IPS-18c (cell line): Measurements from ENCODE around the gene ZDHHC9.

ENCODE experiments used
- H3K4me3 ChIP-seq: 2 replicates; pipeline ENCODE4 v1.7.0; 2013; ENCODE audit warnings: low read depth, mild to moderate bottlenecking, low read length, moderate library complexity; ENCODE audit not compliant: insufficient read depth
- H3K9me3 ChIP-seq: one replicate; pipeline ENCODE4 v1.6.1; 2013; ENCODE audit warnings: mild to moderate bottlenecking, low read length, moderate library complexity; ENCODE audit not compliant: control insufficient read depth, insufficient read depth

ZDHHC9 gene

DNA sequence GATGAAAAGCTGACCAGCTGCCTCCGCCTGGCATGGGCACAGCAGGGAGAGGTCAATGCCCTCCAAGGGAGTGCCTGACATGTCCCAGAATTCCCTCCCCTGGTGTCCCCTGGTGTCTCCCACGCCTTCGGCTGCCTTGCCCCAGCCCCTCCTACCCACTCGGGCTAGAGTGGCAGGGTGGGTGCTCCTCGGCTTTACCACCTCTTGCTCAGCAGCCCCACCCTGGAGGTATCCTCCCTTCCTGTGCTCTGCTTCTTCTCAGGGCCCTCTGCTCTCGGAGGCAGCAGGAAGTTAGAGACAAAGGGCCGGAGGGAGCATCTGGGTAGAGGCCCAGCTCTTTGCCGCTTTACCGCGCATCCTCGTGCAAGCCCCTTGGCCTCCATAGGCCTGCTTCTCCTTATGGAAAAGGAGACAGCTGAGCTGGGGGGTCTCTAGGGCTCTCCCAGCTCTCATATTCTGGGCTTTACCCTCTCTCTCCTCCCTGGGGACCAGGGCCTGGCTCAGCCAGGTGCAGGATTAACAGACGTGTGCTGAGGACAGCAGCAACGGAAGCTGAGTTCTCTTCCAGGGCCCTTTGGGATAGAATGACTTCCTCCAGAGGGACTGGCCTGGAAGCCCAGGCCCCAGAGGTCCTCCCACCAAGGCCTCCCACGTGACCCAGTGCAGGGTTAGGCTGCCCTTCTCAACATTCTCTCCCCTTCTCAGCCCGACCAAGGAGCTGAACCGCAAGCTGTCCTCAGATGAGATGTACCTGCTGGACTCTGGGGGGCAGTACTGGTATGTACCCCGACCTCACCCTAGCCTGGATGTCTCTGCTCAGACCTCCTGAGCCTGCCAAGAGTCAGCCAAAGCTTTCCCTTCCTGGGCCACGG lies 87.7 kb downstream of the ZDHHC9 start:
- Histone ChIP-seq H3K4me3 (no peak overlapping the region), H3K9me3 (peaks cover 11% of the 10 kb centered on the region)

DNA sequence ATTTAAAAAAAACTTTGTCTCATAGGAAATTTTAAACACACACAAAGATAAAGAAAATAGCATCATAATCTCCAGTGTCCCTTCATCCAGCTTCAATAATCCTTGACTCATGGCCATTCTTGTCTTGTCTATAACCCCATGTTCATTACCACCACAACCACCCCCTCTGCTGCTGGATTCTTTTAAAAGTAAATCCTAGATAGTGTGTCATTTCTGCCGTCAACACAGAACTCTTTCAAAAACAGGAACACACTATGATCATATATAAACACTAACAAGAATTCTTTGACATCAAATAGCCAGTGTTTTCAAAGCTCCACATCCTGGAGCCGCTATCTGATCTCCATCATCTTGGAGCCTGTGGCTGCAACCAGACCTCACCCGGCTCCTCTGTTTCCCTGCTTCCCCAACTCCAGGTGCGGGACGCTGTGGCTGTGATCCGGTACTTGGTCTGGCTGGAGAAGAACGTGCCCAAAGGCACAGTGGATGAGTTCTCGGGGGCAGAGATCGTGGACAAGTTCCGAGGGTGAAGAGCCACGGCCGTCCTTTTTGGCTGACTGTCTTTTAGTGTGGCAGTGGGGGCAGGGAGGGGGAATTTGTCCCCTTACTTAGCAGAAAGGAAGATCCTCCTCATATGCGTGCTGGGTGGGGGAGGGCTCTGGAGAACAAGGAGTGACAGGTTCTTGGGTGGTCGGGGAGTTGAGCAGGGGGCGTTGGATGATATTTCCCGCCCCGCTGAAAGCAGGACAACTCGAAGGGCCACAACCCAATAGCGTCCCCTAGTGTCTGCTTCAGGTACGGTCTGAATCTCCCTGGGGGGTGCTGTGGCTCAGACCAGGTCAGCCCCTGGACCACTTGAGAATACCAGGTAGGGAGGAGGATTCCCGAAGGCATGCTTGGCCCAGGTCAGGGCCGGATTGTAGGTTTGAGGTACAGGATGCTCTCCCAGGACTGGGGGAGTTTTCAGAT lies 89.3 kb downstream of the ZDHHC9 start:
- H3K9me3 ChIP-seq: peaks cover 8% of the 10 kb centered on the region
- H3K4me3 ChIP-seq: no peak overlapping the region
